HUDEP-2 (cell line): ENCODE measurements around the gene KCTD14.
A peak's percentile ranks its signal among the peaks of the same experiment; 100 is the strongest.
"Not testable (repeated sequence)": the region's sequence is repeated elsewhere in the genome, so short reads cannot be mapped to it uniquely, and the experiment has no call there.

Experiments
- DNase-seq, 76 experiments: peaks; one replicate each; lab custom pipeline; 2025; ENCODE audit not compliant: unreplicated experiment in 76 of 76; lab: John Stamatoyannopoulos, UW

The KCTD14 gene, protein sequence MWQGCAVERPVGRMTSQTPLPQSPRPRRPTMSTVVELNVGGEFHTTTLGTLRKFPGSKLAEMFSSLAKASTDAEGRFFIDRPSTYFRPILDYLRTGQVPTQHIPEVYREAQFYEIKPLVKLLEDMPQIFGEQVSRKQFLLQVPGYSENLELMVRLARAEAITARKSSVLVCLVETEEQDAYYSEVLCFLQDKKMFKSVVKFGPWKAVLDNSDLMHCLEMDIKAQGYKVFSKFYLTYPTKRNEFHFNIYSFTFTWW

GRCh38 chr11:78022397-78023396 is at the start of gene KCTD14:
KCTD14 (minus strand) TSS chr11:78023276; CDS start chr11:78023249, 27 bp downstream.
- peak in 3 of 76 experiments; percentile 8 to 28 (median 10) for DNase-seq

GRCh38 chr11:78072455-78072854 is 49.4 kb upstream of the KCTD14 start:
- DNase-seq: no peak

- DNase-seq: no peak
Measured at GRCh38 chr11:78071717-78072116, 48.6 kb upstream of the KCTD14 start.

GRCh38 chr11:78070621-78071020 is 47.5 kb upstream of the KCTD14 start:
- no peak for DNase-seq

GRCh38 chr11:78069465-78069864 is 46.4 kb upstream of the KCTD14 start:
- peak in 11 of 76 experiments; percentile 2 to 34 (median 11) for DNase-seq

- no peak for DNase-seq
Measured at GRCh38 chr11:78067704-78068103, 44.6 kb upstream of the KCTD14 start.

DNA sequence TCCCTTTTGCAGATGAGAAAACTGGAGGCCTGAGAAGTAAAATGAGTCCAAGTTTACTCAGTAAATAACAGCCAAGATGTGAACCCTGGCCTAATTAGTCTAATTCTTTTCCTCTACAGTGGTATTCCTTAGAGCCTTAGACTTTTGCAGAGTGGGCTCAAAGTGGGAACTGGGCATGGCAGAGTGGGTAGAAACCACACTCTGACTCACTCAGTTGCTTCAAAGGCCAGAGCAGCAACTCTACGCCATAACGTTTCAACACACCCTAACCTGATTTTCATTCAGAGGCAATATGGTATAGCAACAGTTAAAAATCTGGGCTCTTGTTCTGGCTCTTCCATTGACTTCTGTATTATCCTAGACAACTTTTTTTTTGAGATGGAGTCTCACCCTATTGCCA is 43.4 kb upstream of the KCTD14 start:
- DNase-seq: no peak

- DNase-seq: no peak
Measured at GRCh38 chr11:78065203-78065602, 42.1 kb upstream of the KCTD14 start.

- no peak for DNase-seq
Measured at GRCh38 chr11:78063440-78064181, 40.5 kb upstream of the KCTD14 start, which contains the start of gene THRSP. THRSP (plus strand) TSS chr11:78063861; CDS start chr11:78063882, 21 bp downstream.

- no peak for DNase-seq
Measured at GRCh38 chr11:78062671-78063070, 39.6 kb upstream of the KCTD14 start.

DNA sequence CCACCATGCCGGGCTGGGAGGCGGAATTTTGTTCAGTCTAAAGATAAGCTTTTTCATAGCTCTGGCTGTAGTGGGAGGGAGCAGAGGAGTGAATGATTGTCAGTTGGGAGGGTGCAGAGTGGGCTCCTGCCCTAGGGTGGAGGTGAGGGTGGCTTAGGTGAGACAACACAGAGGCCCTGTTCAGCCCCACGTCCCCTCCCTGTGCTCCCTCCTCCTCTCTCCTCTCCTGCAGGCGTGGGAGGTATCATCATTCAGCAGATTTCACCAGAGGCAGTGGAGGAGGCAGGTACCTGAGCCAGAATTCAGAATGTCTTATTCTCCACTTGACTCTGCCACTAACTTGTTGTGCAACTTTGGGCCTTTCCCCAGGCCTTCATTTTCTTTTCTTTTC is 38.8 kb upstream of the KCTD14 start:
- peak in 1 of 76 experiments; percentile 8 for DNase-seq

GRCh38 chr11:78061088-78061920 is 38.2 kb upstream of the KCTD14 start:
- DNase-seq: peak in 3 of 76 experiments; percentile 6 to 26 (median 10)

GRCh38 chr11:78060533-78060932 is 37.5 kb upstream of the KCTD14 start:
- DNase-seq: no peak

- DNase-seq: not testable (repeated sequence)
Measured at GRCh38 chr11:78059749-78060328, 36.8 kb upstream of the KCTD14 start.

GRCh38 chr11:78057462-78058055 is 34.5 kb upstream of the KCTD14 start:
- DNase-seq: no peak

DNA sequence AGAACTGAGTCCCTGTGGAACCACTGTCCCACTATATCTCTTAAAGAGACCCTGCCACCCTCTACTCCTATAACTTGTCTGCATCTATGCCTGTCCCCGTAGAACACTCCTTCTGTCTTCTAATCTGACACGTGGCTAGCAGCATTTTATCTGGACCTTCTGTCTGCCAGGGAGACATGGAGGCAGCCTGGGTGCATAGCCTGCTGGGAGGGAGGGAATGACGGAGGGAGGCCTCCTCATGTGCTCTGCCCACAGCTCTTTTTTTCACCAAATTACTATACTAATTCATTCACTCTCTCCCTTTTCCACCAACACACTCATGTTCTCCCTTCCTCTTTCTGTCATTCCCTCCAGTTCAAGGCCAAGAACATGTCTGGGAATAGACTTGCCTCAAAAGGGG is 33.0 kb upstream of the KCTD14 start:
- DNase-seq: peak in 1 of 76 experiments; percentile 12

DNA sequence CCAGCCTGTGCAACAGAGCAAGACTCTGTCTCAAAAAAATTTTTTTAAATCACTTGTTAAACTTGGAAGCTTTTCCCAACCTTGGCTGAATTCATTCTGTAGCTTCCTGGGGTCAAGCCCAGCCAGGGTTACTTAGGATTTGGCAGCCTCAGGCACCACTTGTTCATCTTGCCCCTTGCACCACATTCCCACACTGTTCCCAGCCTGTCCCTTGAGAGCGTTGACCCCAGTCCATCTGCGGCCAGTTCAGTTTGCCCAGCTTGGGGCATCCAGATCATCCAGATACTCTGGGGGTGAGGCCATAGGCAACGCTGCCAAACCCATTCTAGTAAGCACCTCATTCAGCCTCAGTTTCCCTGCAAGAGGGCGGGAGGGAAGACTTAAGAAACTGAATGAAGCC is 31.9 kb upstream of the KCTD14 start:
- no peak for DNase-seq

DNA sequence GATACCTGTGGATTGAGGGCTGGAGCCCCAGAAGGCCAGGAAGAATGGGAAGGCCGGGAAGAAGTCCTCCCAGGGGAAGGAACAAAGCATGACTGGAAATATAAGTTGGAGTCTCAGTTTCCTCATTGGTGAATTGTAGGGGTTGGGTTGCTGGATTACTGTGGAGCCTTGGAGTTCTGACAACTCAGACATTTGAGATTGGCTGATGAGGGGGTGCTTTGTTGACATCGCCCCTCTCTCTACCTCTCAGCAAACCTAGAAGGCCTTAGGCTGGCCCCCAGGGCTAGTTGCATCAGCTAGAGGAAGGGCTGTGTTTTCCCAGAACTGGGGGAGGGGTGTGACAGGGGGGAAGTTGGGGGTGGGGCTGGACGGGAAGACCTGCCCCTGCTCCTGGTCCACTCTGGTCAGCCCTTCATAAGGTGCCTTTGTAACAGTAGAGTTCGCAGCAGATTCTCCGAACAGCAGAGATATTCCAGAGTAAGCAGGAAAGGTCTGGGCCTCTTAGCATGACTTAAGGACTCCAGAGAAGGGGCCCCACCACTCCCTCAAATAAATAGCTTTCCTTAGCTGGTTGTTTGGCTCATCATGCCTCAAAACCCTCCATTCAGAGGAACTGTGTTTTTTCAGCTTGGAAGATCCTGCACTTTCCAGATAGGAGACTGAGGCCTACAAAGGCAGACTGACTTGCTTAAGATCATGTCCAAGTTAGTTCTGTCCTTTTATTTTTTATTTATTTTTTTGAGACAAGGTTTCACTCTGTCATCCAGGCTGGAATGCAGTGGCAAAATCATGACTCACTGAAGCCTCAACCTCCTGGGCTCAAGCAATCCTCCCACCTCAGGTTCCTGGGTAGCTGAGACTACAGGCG is 28.1 kb upstream of the KCTD14 start:
- DNase-seq: no peak
